Measurements from ENCODE around the gene LTV1. TPM values are rescaled to one million over a fixed set of nuclear protein-coding genes. Genes with fewer than 3 reads are reported as not detected.

The LTV1 gene
- total and polyA plus RNA-seq, 9 of the 15 experiments (the other 6 are each of a cell fraction or from before 2014, with no cell fraction given) = 57.9 to 162 (median 119) TPM

DNA sequence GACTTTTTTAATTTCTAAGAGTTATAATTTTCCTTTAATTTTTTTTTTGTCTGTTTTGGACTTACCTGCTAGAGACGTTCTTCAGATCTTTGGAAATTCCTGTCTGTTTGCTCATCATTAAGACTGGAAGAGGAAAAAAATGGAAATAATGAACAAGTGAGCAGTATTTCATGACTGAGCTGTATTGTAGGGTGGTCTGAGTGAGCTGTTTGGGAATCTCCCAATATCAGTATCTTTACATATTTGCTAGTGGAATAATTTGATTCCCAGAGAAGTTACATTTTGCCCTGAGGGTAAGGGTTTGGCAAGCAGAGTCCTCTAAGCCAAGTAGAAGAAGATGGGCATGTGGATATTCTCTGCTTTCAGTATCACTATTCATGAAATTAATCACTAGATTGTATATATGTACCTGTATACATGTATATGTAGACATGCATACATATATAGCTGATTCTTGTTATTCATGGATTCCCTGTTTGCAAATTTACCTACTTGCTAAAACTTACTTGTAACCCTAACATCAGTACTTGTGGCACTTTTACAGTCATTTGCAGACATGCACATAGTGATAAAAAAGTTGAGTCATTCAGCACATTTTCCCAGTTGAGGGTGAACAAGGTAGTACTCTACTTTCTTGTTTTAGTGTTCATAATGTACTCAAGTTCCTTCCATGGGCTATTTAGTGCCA is 34.6 kb downstream of the LTV1 start:
- H3K79me2 ChIP-seq (ENCODE audit: control insufficient read depth, insufficient read depth, low read length) = no peaks in the 10 kb centered on the region
- no peak overlapping the region for H2AFZ ChIP-seq (ENCODE audit: low read depth, low read length)
- no peak for TF ChIP-seq ZNF217 (CRISPR knock-in tag; IDR thresholded peaks at IDR 0.05)
- no peak for TF ChIP-seq MIER1 (IDR thresholded peaks at IDR 0.05; ENCODE audit: low read depth)
- TF ChIP-seq, protein P1, sequence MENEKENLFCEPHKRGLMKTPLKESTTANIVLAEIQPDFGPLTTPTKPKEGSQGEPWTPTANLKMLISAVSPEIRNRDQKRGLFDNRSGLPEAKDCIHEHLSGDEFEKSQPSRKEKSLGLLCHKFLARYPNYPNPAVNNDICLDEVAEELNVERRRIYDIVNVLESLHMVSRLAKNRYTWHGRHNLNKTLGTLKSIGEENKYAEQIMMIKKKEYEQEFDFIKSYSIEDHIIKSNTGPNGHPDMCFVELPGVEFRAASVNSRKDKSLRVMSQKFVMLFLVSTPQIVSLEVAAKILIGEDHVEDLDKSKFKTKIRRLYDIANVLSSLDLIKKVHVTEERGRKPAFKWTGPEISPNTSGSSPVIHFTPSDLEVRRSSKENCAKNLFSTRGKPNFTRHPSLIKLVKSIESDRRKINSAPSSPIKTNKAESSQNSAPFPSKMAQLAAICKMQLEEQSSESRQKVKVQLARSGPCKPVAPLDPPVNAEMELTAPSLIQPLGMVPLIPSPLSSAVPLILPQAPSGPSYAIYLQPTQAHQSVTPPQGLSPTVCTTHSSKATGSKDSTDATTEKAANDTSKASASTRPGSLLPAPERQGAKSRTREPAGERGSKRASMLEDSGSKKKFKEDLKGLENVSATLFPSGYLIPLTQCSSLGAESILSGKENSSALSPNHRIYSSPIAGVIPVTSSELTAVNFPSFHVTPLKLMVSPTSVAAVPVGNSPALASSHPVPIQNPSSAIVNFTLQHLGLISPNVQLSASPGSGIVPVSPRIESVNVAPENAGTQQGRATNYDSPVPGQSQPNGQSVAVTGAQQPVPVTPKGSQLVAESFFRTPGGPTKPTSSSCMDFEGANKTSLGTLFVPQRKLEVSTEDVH (IDR thresholded peaks at IDR 0.05; ENCODE audit: low read depth, partially characterized antibody) = no peak
- no peak for TF ChIP-seq YBX1 (IDR thresholded peaks at IDR 0.05)
- TF ChIP-seq, protein P2, sequence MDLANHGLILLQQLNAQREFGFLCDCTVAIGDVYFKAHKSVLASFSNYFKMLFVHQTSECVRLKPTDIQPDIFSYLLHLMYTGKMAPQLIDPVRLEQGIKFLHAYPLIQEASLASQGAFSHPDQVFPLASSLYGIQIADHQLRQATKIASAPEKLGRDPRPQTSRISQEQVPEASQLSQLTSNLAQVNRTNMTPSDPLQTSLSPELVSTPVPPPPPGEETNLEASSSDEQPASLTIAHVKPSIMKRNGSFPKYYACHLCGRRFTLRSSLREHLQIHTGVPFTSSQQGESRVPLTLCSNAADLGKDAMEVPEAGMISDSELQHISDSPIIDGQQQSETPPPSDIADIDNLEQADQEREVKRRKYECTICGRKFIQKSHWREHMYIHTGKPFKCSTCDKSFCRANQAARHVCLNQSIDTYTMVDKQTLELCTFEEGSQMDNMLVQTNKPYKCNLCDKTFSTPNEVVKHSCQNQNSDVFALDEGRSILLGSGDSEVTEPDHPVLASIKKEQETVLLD (IDR thresholded peaks at IDR 0.05) = no peak
- TF ChIP-seq TBL1XR1 (IDR thresholded peaks at IDR 0.05; ENCODE audit: low read length in 2 of 2) = no peak
- no peak for TF ChIP-seq CXXC5 (CRISPR knock-in tag; IDR thresholded peaks at IDR 0.05)
- no peak for TF ChIP-seq RUNX1 (IDR thresholded peaks at IDR 0.05; ENCODE audit: low read depth)
- no peaks in the 10 kb centered on the region for H3K4me1 ChIP-seq (replicated peaks in 1 of 2; ENCODE audit: control insufficient read depth in 2 of 2, insufficient read depth in 2 of 2, low read length in 2 of 2)
- 0% methylated on average over 1 of the region's 1 CpG for WGBS (ENCODE audit: insufficient coverage, low coverage, missing lambda C conversion rate)
- ATAC-seq (no peak), DNase-seq (ENCODE audit: extremely low read depth in 1 of 4, low spot score in 3 of 4) (no peak), FAIRE-seq (no peak)
- H4K20me1 ChIP-seq (replicated peaks; ENCODE audit: control insufficient read depth, insufficient read depth, low read length) = no peaks in the 10 kb centered on the region
- H3K9me3 ChIP-seq (replicated peaks; ENCODE audit: control insufficient read depth, insufficient read depth, low read depth, low read length) = peaks cover 4% of the 10 kb centered on the region; the same call in 1 of the 2 replicates
- no peaks in the 10 kb centered on the region for H3K9me1 ChIP-seq (ENCODE audit: control insufficient read depth, insufficient read depth, low read length)
- no peaks in the 10 kb centered on the region for H3K36me3 ChIP-seq (ENCODE audit: control insufficient read depth, insufficient read depth, low read length)
- intact Hi-C loops (cut with micrococcal nuclease) = no loop called here
- no peak overlapping the region for H3K4me2 ChIP-seq (ENCODE audit: insufficient read depth, low read length)
- BruUV-seq (replicated peaks) = no TSS peak
- no peak overlapping the region for H3K9ac ChIP-seq (ENCODE audit: insufficient read depth in 1 of 2, low read depth in 2 of 2, low read length in 2 of 2)
- in situ Hi-C loops (cut with MboI) = no loop called here
- H3K27ac ChIP-seq (ENCODE audit: extremely low read depth, low read depth, low read length) = no peak overlapping the region
- H3K27me3 ChIP-seq (ENCODE audit: control insufficient read depth in 2 of 2, insufficient read depth in 2 of 2, low read length in 2 of 2) = no peaks in the 10 kb centered on the region
- CTCF ChIA-PET (ENCODE audit: low intra/inter-chr PET ratio) = no interaction called here
- H3K4me3 ChIP-seq = no peak overlapping the region
- POLR2A ChIA-PET = interaction anchor here (0.6 to 1.0 kb wide), 2 partner anchors 7 to 17 kb away, joined by 3 read pairs; no protein-coding TSS in a partner anchor
